Measurements from ENCODE around the gene UTP4. TPM values are rescaled to one million over a fixed set of nuclear protein-coding genes. Genes with fewer than 3 reads are reported as not detected.

UTP4 gene
- total RNA-seq, 2 donors from 2014 or later = 19.2 to 32.9 TPM

- Histone ChIP-seq H3K9ac (ENCODE audit: low read depth in 2 of 2, low read length in 2 of 2) (no peak overlapping the region), H3K9me3 (no peaks in the 10 kb centered on the region), H3K4me1 (no peaks in the 10 kb centered on the region), H3K4me3 (no peak overlapping the region), H3K27ac (no peak overlapping the region), H3K36me3 (no peaks in the 10 kb centered on the region), H3K27me3 (no peaks in the 10 kb centered on the region)
- DNase-seq = no peak
- no peak for TF ChIP-seq CTCF (IDR thresholded peaks at IDR 0.05)
- intact Hi-C loops (cut with DNase I) = no loop called here
These were observed 65.1 kb downstream of the UTP4 start for GRCh38 chr16:69197573-69197972.

GRCh38 chr16:69199382-69199781 lies 66.9 kb downstream of the UTP4 start:
- Histone ChIP-seq H3K27me3 (no peaks in the 10 kb centered on the region), H3K36me3 (no peaks in the 10 kb centered on the region), H3K9ac (ENCODE audit: low read depth in 2 of 2, low read length in 2 of 2) (no peak overlapping the region), H3K9me3 (no peaks in the 10 kb centered on the region), H3K4me3 (no peak overlapping the region), H3K4me1 (no peaks in the 10 kb centered on the region), H3K27ac (no peak overlapping the region)
- DNase-seq = no peak
- TF ChIP-seq CTCF (IDR thresholded peaks at IDR 0.05) = no peak
- intact Hi-C loops (cut with DNase I) = no loop called here

- no peaks in the 10 kb centered on the region for H3K9me3 ChIP-seq
- H3K4me3 ChIP-seq = no peak overlapping the region
- TF ChIP-seq CTCF (IDR thresholded peaks at IDR 0.05) = no peak
- no peak for DNase-seq
- H3K27ac ChIP-seq = no peak overlapping the region
- H3K36me3 ChIP-seq = no peaks in the 10 kb centered on the region
- no peak overlapping the region for H3K9ac ChIP-seq (ENCODE audit: low read depth in 2 of 2, low read length in 2 of 2)
- intact Hi-C loops (cut with DNase I) = no loop called here
- H3K27me3 ChIP-seq = no peaks in the 10 kb centered on the region
- no peaks in the 10 kb centered on the region for H3K4me1 ChIP-seq
These were observed 68.8 kb downstream of the UTP4 start for GRCh38 chr16:69201291-69201690.

- Histone ChIP-seq H3K27ac (no peak overlapping the region), H3K4me3 (no peak overlapping the region), H3K9me3 (no peaks in the 10 kb centered on the region), H3K9ac (ENCODE audit: low read depth in 2 of 2, low read length in 2 of 2) (no peak overlapping the region), H3K36me3 (no peaks in the 10 kb centered on the region), H3K27me3 (no peaks in the 10 kb centered on the region), H3K4me1 (no peaks in the 10 kb centered on the region)
- no peak for TF ChIP-seq CTCF (IDR thresholded peaks at IDR 0.05)
- DNase-seq = peak; percentile 2
- intact Hi-C loops (cut with DNase I) = no loop called here
These were observed 69.3 kb downstream of the UTP4 start for GRCh38 chr16:69201787-69202186.

GRCh38 chr16:69204172-69204571 lies 71.7 kb downstream of the UTP4 start:
- H3K27me3 ChIP-seq = no peaks in the 10 kb centered on the region
- H3K27ac ChIP-seq = no peak overlapping the region
- no peaks in the 10 kb centered on the region for H3K36me3 ChIP-seq
- no peaks in the 10 kb centered on the region for H3K4me1 ChIP-seq
- intact Hi-C loops (cut with DNase I) = no loop called here
- H3K4me3 ChIP-seq = no peak overlapping the region
- no peak overlapping the region for H3K9ac ChIP-seq (ENCODE audit: low read depth in 2 of 2, low read length in 2 of 2)
- H3K9me3 ChIP-seq = no peaks in the 10 kb centered on the region
- no peak for DNase-seq
- TF ChIP-seq CTCF (IDR thresholded peaks at IDR 0.05) = no peak

GRCh38 chr16:69209735-69210134 lies 77.3 kb downstream of the UTP4 start:
- no peak overlapping the region for H3K27ac ChIP-seq
- H3K9ac ChIP-seq (ENCODE audit: low read depth in 2 of 2, low read length in 2 of 2) = no peak overlapping the region
- no peaks in the 10 kb centered on the region for H3K4me1 ChIP-seq
- H3K9me3 ChIP-seq = no peaks in the 10 kb centered on the region
- TF ChIP-seq CTCF (IDR thresholded peaks at IDR 0.05) = no peak
- no peaks in the 10 kb centered on the region for H3K27me3 ChIP-seq
- DNase-seq = no peak
- H3K36me3 ChIP-seq = no peaks in the 10 kb centered on the region
- no peak overlapping the region for H3K4me3 ChIP-seq
- intact Hi-C loops (cut with DNase I) = no loop called here
